H1 (cell line): Measurements from ENCODE around the gene RAD18. TPM values are rescaled to one million over a fixed set of nuclear protein-coding genes. Genes with fewer than 3 reads are reported as not detected.

Source experiments
- CTCF ChIA-PET: fragments of 300-600 bp; sonication (Branson Sonifier 250); formaldehyde crosslinking; loops from one replicate; lab custom pipeline; 2021; ENCODE audit not compliant: partially characterized antibody; lab: Charles Lee
- POLR2A ChIA-PET: fragments of 300-600 bp; sonication (Branson Sonifier 250); formaldehyde crosslinking; loops from one replicate; lab custom pipeline; 2021; ENCODE audit warnings: inconsistent platforms; ENCODE audit not compliant: partially characterized antibody; lab: Charles Lee
- DNase-seq, 2 experiments: peaks; one replicate each; pipeline versions ENCODE4 v3.0.0 to v3.0.0-alpha.2; 2010 to 2022; ENCODE audit warnings: low spot score in 2 of 2, low read depth in 1 of 2, mixed read lengths in 1 of 2
- FAIRE-seq: peaks from 2 replicates; lab custom pipeline; 2011; peaks lifted over from hg19 to GRCh38; lab: Jason Lieb, UNC
- H2AFZ ChIP-seq: 2 replicates; pipeline ENCODE4 v1.8.1; 2012; ENCODE audit warnings: low read length, inconsistent platforms
- H2AK5ac ChIP-seq: 2 replicates; pipeline ENCODE4 v1.6.1; 2013; ENCODE audit warnings: low read depth, low read length
- H2BK120ac ChIP-seq: replicated peaks from 2 replicates; pipeline ENCODE3; 2013; ENCODE audit warnings: low read depth, low read length, inconsistent platforms
- H2BK12ac ChIP-seq: 2 replicates; pipeline ENCODE4 v1.6.1; 2013; ENCODE audit warnings: low read depth, low read length
- H2BK15ac ChIP-seq: 2 replicates; pipeline ENCODE4 v1.6.1; 2013; ENCODE audit warnings: low read length
- H2BK20ac ChIP-seq: 2 replicates; pipeline ENCODE4 v1.6.1; 2013; ENCODE audit warnings: low read length
- H2BK5ac ChIP-seq: 2 replicates; pipeline ENCODE4 v1.6.1; 2013; ENCODE audit warnings: low read depth, low read length
- H3K14ac ChIP-seq: 2 replicates; pipeline ENCODE4 v1.6.1; 2013; ENCODE audit warnings: inconsistent platforms; ENCODE audit not compliant: insufficient read length
- H3K18ac ChIP-seq: 2 replicates; pipeline ENCODE4 v1.6.1; 2013; ENCODE audit warnings: low read length; ENCODE audit errors: extremely low read depth
- H3K23ac ChIP-seq: 2 replicates; pipeline ENCODE4 v1.6.1; 2013; ENCODE audit warnings: inconsistent platforms; ENCODE audit not compliant: insufficient read length
- H3K23me2 ChIP-seq: 2 replicates; pipeline ENCODE4 v1.6.1; 2013; ENCODE audit warnings: low read depth, low read length
- H3K27ac ChIP-seq: 2 replicates; pipeline ENCODE4 v1.6.1; 2011; ENCODE audit warnings: low read depth, low read length, inconsistent platforms
- H3K27me3 ChIP-seq, 4 experiments: replicated peaks in 1 of 4; 1 replicate in 1 of 4; 2 replicates in 3 of 4; pipeline versions ENCODE4 v1.6.1 to v1.8.1; 2011 to 2013; ENCODE audit warnings: low read length in 3 of 4, mild to moderate bottlenecking in 3 of 4, inconsistent platforms in 2 of 4, mixed read lengths in 2 of 4, moderate library complexity in 1 of 4; ENCODE audit not compliant: control insufficient read depth in 3 of 4, insufficient read depth in 3 of 4; ENCODE audit errors: extremely low read depth in 1 of 4
- H3K36me3 ChIP-seq, 4 experiments: 2 replicates each; pipeline versions ENCODE4 v1.6.1 to v1.8.1; 2011 to 2013; ENCODE audit warnings: mild to moderate bottlenecking in 4 of 4, low read length in 3 of 4, moderate library complexity in 2 of 4, control low read depth in 1 of 4, inconsistent platforms in 1 of 4; ENCODE audit not compliant: insufficient read depth in 4 of 4, control insufficient read depth in 2 of 4
- H3K4ac ChIP-seq: replicated peaks from 2 replicates; pipeline ENCODE3; 2013; ENCODE audit warnings: low read length, low read depth, mixed read lengths, inconsistent platforms; ENCODE audit not compliant: insufficient read length
- H3K4me1 ChIP-seq, 4 experiments: replicated peaks in 1 of 4; 1 replicate in 1 of 4; 2 replicates in 3 of 4; pipeline versions ENCODE4 v1.6.1 to v1.8.1; 2011 to 2013; ENCODE audit warnings: low read length in 3 of 4, inconsistent platforms in 2 of 4, mixed read lengths in 1 of 4; ENCODE audit not compliant: insufficient read depth in 4 of 4, control insufficient read depth in 3 of 4
- H3K4me2 ChIP-seq, 2 experiments: 2 replicates each; pipeline versions ENCODE4 v1.6.1 to v1.8.1; 2011 to 2013; ENCODE audit warnings: low read depth in 2 of 2, low read length in 2 of 2, control low read depth in 1 of 2, inconsistent platforms in 1 of 2, mild to moderate bottlenecking in 1 of 2; ENCODE audit not compliant: insufficient read depth in 1 of 2
- H3K4me3 ChIP-seq, 4 experiments: fragments of 200-600, 300-600 bp in 1 of 4; sonication (generic), shearing (Covaris generic), sonication (Bioruptor Twin) in 1 of 4; 2 replicates each; pipeline versions ENCODE4 v1.5.1 to v1.8.1; 2011 to 2016; ENCODE audit warnings: low read length in 4 of 4, low read depth in 3 of 4, control low read depth in 2 of 4, inconsistent platforms in 2 of 4, mild to moderate bottlenecking in 2 of 4, mixed read lengths in 1 of 4, moderate library complexity in 1 of 4; ENCODE audit not compliant: insufficient read depth in 2 of 4; ENCODE audit errors: extremely low read depth in 1 of 4
- H3K56ac ChIP-seq: replicated peaks from 2 replicates; pipeline ENCODE3; 2013; ENCODE audit warnings: low read depth, mild to moderate bottlenecking, mixed read lengths, low read length, inconsistent platforms; ENCODE audit not compliant: insufficient read length
- H3K79me1 ChIP-seq: 2 replicates; pipeline ENCODE4 v1.6.1; 2013; ENCODE audit warnings: low read depth, low read length, control low read depth
- H3K79me2 ChIP-seq, 2 experiments: 2 replicates each; pipeline versions ENCODE4 v1.6.1 to v1.8.1; 2012 to 2013; ENCODE audit warnings: low read length in 2 of 2, mild to moderate bottlenecking in 2 of 2, inconsistent platforms in 1 of 2; ENCODE audit not compliant: insufficient read depth in 2 of 2, control insufficient read depth in 1 of 2
- H3K9ac ChIP-seq, 4 experiments: replicated peaks in 1 of 4; 1 replicate in 1 of 4; 2 replicates in 3 of 4; pipeline versions ENCODE4 v1.6.1 to v1.8.1; 2011 to 2013; ENCODE audit warnings: low read depth in 3 of 4, low read length in 3 of 4, control low read depth in 2 of 4, mild to moderate bottlenecking in 2 of 4, moderate library complexity in 2 of 4, inconsistent platforms in 1 of 4; ENCODE audit errors: extremely low read depth in 1 of 4
- H3K9me3 ChIP-seq, 2 experiments: 2 replicates each; pipeline versions ENCODE4 v1.6.1 to v1.8.1; 2012 to 2013; ENCODE audit warnings: mild to moderate bottlenecking in 2 of 2, moderate library complexity in 2 of 2, control low read depth in 1 of 2, inconsistent platforms in 1 of 2, low read depth in 1 of 2, low read length in 1 of 2, mixed read lengths in 1 of 2; ENCODE audit not compliant: insufficient read depth in 2 of 2
- H4K20me1 ChIP-seq, 2 experiments: replicated peaks in 1 of 2; 2 replicates each; pipeline versions ENCODE3 to v1.8.1; 2011 to 2013; ENCODE audit warnings: inconsistent platforms in 2 of 2, low read length in 2 of 2, mild to moderate bottlenecking in 1 of 2; ENCODE audit not compliant: insufficient read depth in 2 of 2, control insufficient read depth in 1 of 2
- H4K5ac ChIP-seq: 2 replicates; pipeline ENCODE4 v1.6.1; 2013; ENCODE audit warnings: low read length, low read depth, mixed read lengths, inconsistent platforms; ENCODE audit not compliant: insufficient read length
- H4K8ac ChIP-seq: 2 replicates; pipeline ENCODE4 v1.8.0; 2013; ENCODE audit warnings: mild to moderate bottlenecking, moderate library complexity, low read length, inconsistent platforms; ENCODE audit not compliant: insufficient read depth; ENCODE audit errors: extremely low read depth
- H4K91ac ChIP-seq: replicated peaks from 2 replicates; pipeline ENCODE3; 2013; ENCODE audit warnings: low read length, mixed read lengths, inconsistent platforms; ENCODE audit not compliant: insufficient read length
- CHD1 ChIP-seq: IDR thresholded peaks from 2 replicates; pipeline ENCODE4 v1.6.1; 2012; ENCODE audit warnings: low read depth, low read length, improper control_type of control experiment
- HDAC2 ChIP-seq, 2 experiments: fragments of 300-600 bp in 1 of 2; sonication (generic) in 1 of 2; IDR thresholded peaks; 2 replicates each; pipeline ENCODE4 v1.6.1; 2011 to 2012; ENCODE audit warnings: low read depth in 2 of 2, low read length in 2 of 2, mild to moderate bottlenecking in 2 of 2, moderate library complexity in 2 of 2, borderline replicate concordance in 1 of 2, inconsistent platforms in 1 of 2
- HDAC6 ChIP-seq: IDR thresholded peaks from one replicate; pipeline ENCODE4 v1.7.1; 2012; ENCODE audit warnings: low read depth, mild to moderate bottlenecking, inconsistent platforms, low read length, moderate library complexity
- RAD21 ChIP-seq, 2 experiments: IDR thresholded peaks in 1 of 2; conservative IDR thresholded peaks in 1 of 2; 2 replicates each; pipeline ENCODE4 v1.6.1; 2011; ENCODE audit warnings: low read depth in 2 of 2, low read length in 2 of 2, improper control_type of control experiment in 1 of 2, inconsistent platforms in 1 of 2, mild to moderate bottlenecking in 1 of 2, moderate library complexity in 1 of 2
- RBBP5 ChIP-seq: IDR thresholded peaks from 2 replicates; pipeline ENCODE4 v1.7.1; 2012; ENCODE audit warnings: low read depth, mild to moderate bottlenecking, inconsistent platforms, low read length, moderate library complexity, borderline replicate concordance
- SAP30 ChIP-seq: fragments of 300-600 bp; sonication (generic); IDR thresholded peaks from 2 replicates; pipeline ENCODE4 v1.7.1; 2012; ENCODE audit warnings: low read length, moderate library complexity, mild to moderate bottlenecking, inconsistent platforms; ENCODE audit not compliant: insufficient read depth, insufficient replicate concordance
- SIX5 ChIP-seq: IDR thresholded peaks from 2 replicates; pipeline ENCODE4 v1.6.1; 2011; ENCODE audit warnings: mild to moderate bottlenecking, low read depth, low read length
- TAF1 ChIP-seq: IDR thresholded peaks from 2 replicates; pipeline ENCODE4 v1.6.1; 2011; ENCODE audit warnings: mild to moderate bottlenecking, low read depth, low read length
- TEAD4 ChIP-seq: IDR thresholded peaks from 2 replicates; pipeline ENCODE4 v1.6.1; 2012; ENCODE audit warnings: low read depth, low read length, inconsistent platforms, mixed read lengths
- ZNF274 ChIP-seq: IDR thresholded peaks from 2 replicates; pipeline ENCODE4 v1.7.0; 2012; ENCODE audit warnings: low read length, borderline replicate concordance; ENCODE audit errors: extremely low read depth
- WGBS, 2 experiments: shearing (Covaris generic) in 1 of 2; methylation state at CpG; one replicate each; pipeline versions ENCODE4 v1.1.6 to v1.1.7; 2013 to 2015; ENCODE audit warnings: low lambda C conversion rate in 2 of 2, mixed read lengths in 2 of 2, inconsistent platforms in 1 of 2, low coverage in 1 of 2, missing lambda C conversion rate in 1 of 2; ENCODE audit not compliant: insufficient replicate concordance in 2 of 2, insufficient coverage in 1 of 2, insufficient read length in 1 of 2; ENCODE audit errors: extremely low coverage in 1 of 2, missing lambda C conversion rate in 1 of 2; 5-methylcytosine and 5-hydroxymethylcytosine counted together
- polyA plus RNA-seq, 7 experiments: library from polyadenylated mRNA; depleted of rRNA in 3 of 7; stranded (reverse) in 5 of 7; unstranded in 2 of 7; fragments of >200 nt in 5 of 7; fragments of 200-250 nt in 2 of 7; gene quantifications; 1 replicate in 5 of 7; 2 replicates in 1 of 7; 4 replicates in 1 of 7; pipeline versions ENCODE4 v1.2.1 to v1.2.3, GENCODE V29; 2011 to 2013; ENCODE audit warnings: missing spikeins in 2 of 7, mixed read lengths in 2 of 7
- total RNA-seq: library from RNA; stranded (reverse); fragmentation: NEBNext Ultra II Directional; extraction: Animal tissue kit (Norgen Biotek cat#: 25700); gene quantifications from 2 replicates; pipeline ENCODE4 v1.2.1, GENCODE V29; 2021

Gene RAD18
- total and polyA plus RNA-seq, 2 of the 8 experiments (the other 6 are each of a cell fraction or from before 2014, with no cell fraction given): 13.0 to 23.2 TPM

- Histone ChIP-seq H2AK5ac (no peak overlapping the region), H4K8ac (no peak overlapping the region), H2BK12ac (no peak overlapping the region), H3K4ac (no peak overlapping the region), H3K36me3 (no peaks in the 10 kb centered on the region), H3K79me2 (no peaks in the 10 kb centered on the region), H3K9ac (no peak overlapping the region), H3K23me2 (no peaks in the 10 kb centered on the region), H2AFZ (no peak overlapping the region), H3K56ac (no peak overlapping the region), H3K4me1 (no peaks in the 10 kb centered on the region), H4K91ac (no peak overlapping the region), H3K4me2 (no peak overlapping the region), H3K79me1 (no peaks in the 10 kb centered on the region)
- CTCF ChIA-PET: interaction anchor here (0.7 to 1.0 kb wide), 2 partner anchors 71 to 214 kb away, joined by 3 read pairs; no protein-coding TSS in a partner anchor
- POLR2A ChIA-PET: interaction anchor here (0.6 kb wide), 1 partner anchor 70 kb away, joined by 4 read pairs; the partner anchor contains the start of gene OXTR
- no peak for FAIRE-seq
- TF ChIP-seq HDAC2 (IDR thresholded peaks at IDR 0.05; ENCODE audit: borderline replicate concordance in 1 of 2, low read depth in 2 of 2, low read length in 2 of 2): no peak
- no peak for TF ChIP-seq RAD21 (IDR thresholded peaks at IDR 0.05 in 1 of 2, conservative IDR thresholded peaks at IDR 0.05 in 1 of 2; ENCODE audit: low read depth in 2 of 2, low read length in 2 of 2)
- TF ChIP-seq TEAD4: no peak
- TF ChIP-seq HDAC6: no peak
- TF ChIP-seq RBBP5: no peak
- no peak for TF ChIP-seq SIX5
- TF ChIP-seq TAF1: no peak
- TF ChIP-seq ZNF274: no peak
- no peak for TF ChIP-seq CHD1
- TF ChIP-seq SAP30: no peak
- TF ChIP-seq, all 59 proteins: peak for 0
- no peak for DNase-seq
- Histone ChIP-seq H2BK20ac (no peak overlapping the region), H3K27ac (no peak overlapping the region), H2BK5ac (no peak overlapping the region), H3K23ac (no peak overlapping the region), H3K4me3 (no peak overlapping the region), H3K18ac (no peak overlapping the region), H4K5ac (no peak overlapping the region), H3K27me3 (no peaks in the 10 kb centered on the region; a peak in 1 of 7 replicates), H3K9me3 (no peaks in the 10 kb centered on the region), H2BK120ac (no peak overlapping the region), H2BK15ac (no peak overlapping the region), H3K14ac (no peak overlapping the region), H4K20me1 (no peaks in the 10 kb centered on the region)
- WGBS, 2 experiments: 76% methylated on average over 9 of the region's 9 CpGs; no CpG with 5 or more reads in 1 of the 2 experiments
These were observed 123.5 kb downstream of the RAD18 start for GRCh38 chr3:8839607-8840325.
